Kidney (tissue), 14 donors: Measurements from ENCODE around the gene ZNF488. TPM values are rescaled to one million over a fixed set of nuclear protein-coding genes. Genes with fewer than 3 reads are reported as not detected.
"Not testable (repeated sequence)": the region's sequence is repeated elsewhere in the genome, so short reads cannot be mapped to it uniquely, and the experiment has no call there.

ENCODE experiments used
- DNase-seq, 5 donors: peaks; one replicate each; pipeline ENCODE4 v3.0.0-alpha.2; 2013 to 2020
- FAIRE-seq: peaks from 2 replicates; lab custom pipeline; 2012; peaks lifted over from hg19 to GRCh38; lab: Jason Lieb, UNC
- H3K27ac ChIP-seq, 2 donors: one replicate each; pipeline ENCODE4 v1.7.0; 2013; ENCODE audit warnings: low read depth in 2 of 2, low read length in 2 of 2, inconsistent platforms in 1 of 2
- H3K27me3 ChIP-seq: one replicate; pipeline ENCODE4 v1.7.1; 2013; ENCODE audit warnings: low read length, inconsistent platforms; ENCODE audit not compliant: control insufficient read depth, insufficient read depth
- H3K36me3 ChIP-seq, 3 donors: one replicate each; pipeline versions ENCODE4 v1.7.0 to v1.7.1; 2013; ENCODE audit warnings: low read length in 3 of 3, control low read depth in 1 of 3, inconsistent platforms in 1 of 3; ENCODE audit not compliant: insufficient read depth in 3 of 3, control insufficient read depth in 2 of 3
- H3K4me1 ChIP-seq, 3 donors: one replicate each; pipeline versions ENCODE4 v1.7.0 to v1.7.1; 2013; ENCODE audit warnings: low read length in 3 of 3, inconsistent platforms in 1 of 3, low read depth in 1 of 3; ENCODE audit not compliant: control insufficient read depth in 2 of 3, insufficient read depth in 2 of 3
- H3K4me3 ChIP-seq, 3 donors: one replicate each; pipeline versions ENCODE4 v1.7.0 to v1.8.1; 2013; ENCODE audit warnings: low read length in 3 of 3, control low read depth in 1 of 3, inconsistent platforms in 1 of 3
- H3K9ac ChIP-seq, 3 donors: one replicate each; pipeline versions ENCODE4 v1.7.0 to v1.7.1; 2013; ENCODE audit warnings: low read length in 3 of 3, control low read depth in 1 of 3, inconsistent platforms in 1 of 3
- H3K9me3 ChIP-seq, 3 donors: one replicate each; pipeline versions ENCODE4 v1.7.0 to v1.7.1; 2013; ENCODE audit warnings: low read length in 3 of 3, control low read depth in 1 of 3, inconsistent platforms in 1 of 3; ENCODE audit not compliant: control insufficient read depth in 2 of 3, insufficient read depth in 1 of 3
- intact Hi-C: fragments of 100-400 bp; cut with DNase I; formaldehyde crosslinking; loops from one replicate; pipeline ENCODE4 v1.11.1; 2022
- polyA plus RNA-seq: library from polyadenylated mRNA; stranded (reverse); fragments of 350-450 nt; fragmentation: Illumina TruSeq; extraction: RNeasy Lipid Tissue Mini Kit (QIAGEN cat#74804); gene quantifications from one replicate; pipeline ENCODE4 v1.2.3, GENCODE V29; 2014; ENCODE audit warnings: low read depth, low replicate concordance; ENCODE audit not compliant: insufficient read depth
- total RNA-seq: library from RNA; stranded (reverse); fragmentation: NEBNext Ultra II Directional; extraction: Animal tissue kit (Norgen Biotek cat#: 25700); gene quantifications from one replicate; pipeline ENCODE4 v1.2.1, GENCODE V29; 2021
- TF ChIP-seq, protein P1 (sequence below): IDR thresholded peaks from 3 replicates; pipeline ENCODE4 v1.5.1; 2012; ENCODE audit warnings: mild to moderate bottlenecking, moderate library complexity, borderline replicate concordance; ENCODE audit not compliant: insufficient read depth; ENCODE audit errors: extremely low read depth
- donor health status: control.
- donor health status: control.
- donor health status: control.
- donor health status: control.
- donor health status: control.
- donor health status: DM: yes; HTN: yes; CAD: no.
- donor health status: Normal renal cell carcinoma (clear cell type).

The ZNF488 gene
- total and polyA plus RNA-seq, 2 donors from 2014 or later = 0.09 to 4.0 TPM

GRCh38 chr10:47396311-47396717, 12.2 kb upstream of the ZNF488 start:
- Histone ChIP-seq H3K4me3 (no peak overlapping the region), H3K27ac (no peak overlapping the region), H3K9ac (no peak overlapping the region), H3K36me3 (no peaks in the 10 kb centered on the region), H3K27me3 (no peaks in the 10 kb centered on the region), H3K4me1 (no peaks in the 10 kb centered on the region), H3K9me3 (no peaks in the 10 kb centered on the region)
- intact Hi-C loops = no loop called here
- DNase-seq (peak in 1 of 5 donors; percentile 1), FAIRE-seq (no peak)
- TF ChIP-seq, protein P1, sequence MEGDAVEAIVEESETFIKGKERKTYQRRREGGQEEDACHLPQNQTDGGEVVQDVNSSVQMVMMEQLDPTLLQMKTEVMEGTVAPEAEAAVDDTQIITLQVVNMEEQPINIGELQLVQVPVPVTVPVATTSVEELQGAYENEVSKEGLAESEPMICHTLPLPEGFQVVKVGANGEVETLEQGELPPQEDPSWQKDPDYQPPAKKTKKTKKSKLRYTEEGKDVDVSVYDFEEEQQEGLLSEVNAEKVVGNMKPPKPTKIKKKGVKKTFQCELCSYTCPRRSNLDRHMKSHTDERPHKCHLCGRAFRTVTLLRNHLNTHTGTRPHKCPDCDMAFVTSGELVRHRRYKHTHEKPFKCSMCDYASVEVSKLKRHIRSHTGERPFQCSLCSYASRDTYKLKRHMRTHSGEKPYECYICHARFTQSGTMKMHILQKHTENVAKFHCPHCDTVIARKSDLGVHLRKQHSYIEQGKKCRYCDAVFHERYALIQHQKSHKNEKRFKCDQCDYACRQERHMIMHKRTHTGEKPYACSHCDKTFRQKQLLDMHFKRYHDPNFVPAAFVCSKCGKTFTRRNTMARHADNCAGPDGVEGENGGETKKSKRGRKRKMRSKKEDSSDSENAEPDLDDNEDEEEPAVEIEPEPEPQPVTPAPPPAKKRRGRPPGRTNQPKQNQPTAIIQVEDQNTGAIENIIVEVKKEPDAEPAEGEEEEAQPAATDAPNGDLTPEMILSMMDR = no peak

GRCh38 chr10:47389619-47390018, 5.5 kb upstream of the ZNF488 start:
- H3K4me1 ChIP-seq = peaks cover 0 to 2% (median 2%) of the 10 kb centered on the region in 3 donors
- H3K27ac ChIP-seq = no peak overlapping the region
- H3K9me3 ChIP-seq = no peaks in the 10 kb centered on the region
- no peak for FAIRE-seq
- no peaks in the 10 kb centered on the region for H3K27me3 ChIP-seq
- intact Hi-C loops = no loop called here
- H3K36me3 ChIP-seq = no peaks in the 10 kb centered on the region
- TF ChIP-seq, protein P1 = no peak
- no peak overlapping the region for H3K4me3 ChIP-seq
- no peak overlapping the region for H3K9ac ChIP-seq
- DNase-seq = no peak

GRCh38 chr10:47388879-47389278, 4.8 kb upstream of the ZNF488 start:
- Histone ChIP-seq H3K4me3 (no peak overlapping the region), H3K27me3 (no peaks in the 10 kb centered on the region), H3K36me3 (no peaks in the 10 kb centered on the region), H3K27ac (no peak overlapping the region), H3K9me3 (no peaks in the 10 kb centered on the region), H3K9ac (no peak overlapping the region), H3K4me1 (peaks cover 0 to 4% (median 2%) of the 10 kb centered on the region in 3 donors)
- DNase-seq = peak in 2 of 5 donors; percentile 2 to 5
- TF ChIP-seq, protein P1 = no peak
- no peak for FAIRE-seq
- intact Hi-C loops = no loop called here

- H3K9ac ChIP-seq, intact Hi-C loops, H3K27ac ChIP-seq, H3K4me1 ChIP-seq, H3K4me3 ChIP-seq, H3K9me3 ChIP-seq, H3K27me3 ChIP-seq, FAIRE-seq, H3K36me3 ChIP-seq: not testable (repeated sequence)
- peak in 1 of 5 donors; percentile 5 for DNase-seq
Observed at GRCh38 chr10:47386104-47386503, 2.0 kb upstream of the ZNF488 start.
